DND-41 (cell line): Measurements from ENCODE around the gene MR1.
"Not testable (repeated sequence)": the region's sequence is repeated elsewhere in the genome, so short reads cannot be mapped to it uniquely, and the experiment has no call there.

Source experiments
- ATAC-seq: fragments of 200-7000 bp; cut with Tn5 transposase; 3 replicates; pipeline ENCODE4 v1.9.1; 2021; ENCODE audit warnings: low read depth; ENCODE audit not compliant: insufficient read depth
- DNase-seq: peaks from one replicate; pipeline ENCODE4 v3.0.0-alpha.2; 2020
- H2AFZ ChIP-seq: 2 replicates; pipeline ENCODE4 v1.6.0; 2012; ENCODE audit warnings: low read depth, low read length
- H3K27ac ChIP-seq: 2 replicates; pipeline ENCODE4 v1.5.1; 2012; ENCODE audit warnings: low read length, inconsistent platforms
- H3K27me3 ChIP-seq: fragments of 200-600 bp; sonication (generic); 2 replicates; pipeline ENCODE4 v1.6.0; 2012; ENCODE audit warnings: low read length, mild to moderate bottlenecking, inconsistent platforms; ENCODE audit not compliant: insufficient read depth, poor library complexity
- H3K36me3 ChIP-seq: 2 replicates; pipeline ENCODE4 v1.5.1; 2012; ENCODE audit warnings: low read length, inconsistent platforms; ENCODE audit not compliant: insufficient read depth
- H3K4me1 ChIP-seq: 2 replicates; pipeline ENCODE4 v1.5.1; 2012; ENCODE audit warnings: mild to moderate bottlenecking, low read length; ENCODE audit not compliant: insufficient read depth
- H3K4me2 ChIP-seq: 2 replicates; pipeline ENCODE4 v1.6.0; 2012; ENCODE audit warnings: mild to moderate bottlenecking, moderate library complexity, low read length, inconsistent platforms; ENCODE audit not compliant: insufficient read depth
- H3K4me3 ChIP-seq, 2 experiments: fragments of 200-600 bp in 1 of 2; shearing (Covaris generic) in 1 of 2; 2 replicates each; pipeline ENCODE4 v1.5.1; 2012 to 2016; ENCODE audit warnings: inconsistent platforms in 2 of 2, low read length in 2 of 2, mild to moderate bottlenecking in 2 of 2, low read depth in 1 of 2, moderate library complexity in 1 of 2
- H3K79me2 ChIP-seq: 2 replicates; pipeline ENCODE4 v1.6.0; 2012; ENCODE audit warnings: low read length, inconsistent platforms; ENCODE audit not compliant: insufficient read depth
- H3K9ac ChIP-seq: 2 replicates; pipeline ENCODE4 v1.6.0; 2012; ENCODE audit warnings: low read depth, mild to moderate bottlenecking, inconsistent platforms, low read length, moderate library complexity
- H3K9me3 ChIP-seq: 2 replicates; pipeline ENCODE4 v1.5.1; 2012; ENCODE audit warnings: low read length, moderate library complexity, mild to moderate bottlenecking, inconsistent platforms; ENCODE audit not compliant: insufficient read depth, severe bottlenecking
- H4K20me1 ChIP-seq: 2 replicates; pipeline ENCODE4 v1.6.0; 2012; ENCODE audit warnings: low read length; ENCODE audit not compliant: insufficient read depth
- EZH2 ChIP-seq: IDR thresholded peaks from 3 replicates; pipeline ENCODE4 v1.6.1; 2012; ENCODE audit warnings: borderline replicate concordance, low read depth, mild to moderate bottlenecking, moderate library complexity, low read length, inconsistent platforms; ENCODE audit not compliant: severe bottlenecking
- TF ChIP-seq, protein P1 (sequence below): IDR thresholded peaks from 2 replicates; pipeline ENCODE4 v1.5.1; 2012; ENCODE audit warnings: borderline replicate concordance, low read length, moderate library complexity, mild to moderate bottlenecking; ENCODE audit not compliant: poor library complexity, severe bottlenecking; ENCODE audit errors: extremely low read depth

The MR1 gene

DNA sequence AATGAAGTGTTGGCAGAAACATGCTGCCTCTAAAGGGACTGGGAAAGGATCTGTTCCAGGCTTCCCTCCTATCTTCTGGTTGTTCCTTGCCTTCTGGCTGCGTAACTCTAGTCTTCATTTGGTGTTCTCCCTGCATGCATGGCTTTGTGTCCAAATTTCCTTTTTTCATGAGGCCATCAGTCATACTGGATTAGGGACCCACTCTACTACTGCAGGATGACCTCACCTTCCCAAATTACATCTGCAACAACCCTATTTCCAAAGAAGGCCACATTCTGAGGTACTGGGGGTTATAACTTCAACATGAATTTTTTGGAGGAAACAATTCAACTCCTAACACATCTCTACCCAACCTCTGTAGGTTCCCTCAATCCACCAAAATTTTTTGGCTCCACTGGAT, 26.3 kb downstream of the MR1 start:
- ATAC-seq (no peak), DNase-seq (no peak)
- H4K20me1 ChIP-seq = no peaks in the 10 kb centered on the region
- no peaks in the 10 kb centered on the region for H3K27me3 ChIP-seq
- no peaks in the 10 kb centered on the region for H3K79me2 ChIP-seq
- H2AFZ ChIP-seq = no peak overlapping the region
- H3K4me3 ChIP-seq = no peak overlapping the region
- no peak overlapping the region for H3K9ac ChIP-seq
- H3K4me1 ChIP-seq = peaks cover 15% of the 10 kb centered on the region
- H3K9me3 ChIP-seq = peaks cover 4% of the 10 kb centered on the region
- H3K4me2 ChIP-seq = no peak overlapping the region
- TF ChIP-seq EZH2 = no peak
- TF ChIP-seq, protein P1, sequence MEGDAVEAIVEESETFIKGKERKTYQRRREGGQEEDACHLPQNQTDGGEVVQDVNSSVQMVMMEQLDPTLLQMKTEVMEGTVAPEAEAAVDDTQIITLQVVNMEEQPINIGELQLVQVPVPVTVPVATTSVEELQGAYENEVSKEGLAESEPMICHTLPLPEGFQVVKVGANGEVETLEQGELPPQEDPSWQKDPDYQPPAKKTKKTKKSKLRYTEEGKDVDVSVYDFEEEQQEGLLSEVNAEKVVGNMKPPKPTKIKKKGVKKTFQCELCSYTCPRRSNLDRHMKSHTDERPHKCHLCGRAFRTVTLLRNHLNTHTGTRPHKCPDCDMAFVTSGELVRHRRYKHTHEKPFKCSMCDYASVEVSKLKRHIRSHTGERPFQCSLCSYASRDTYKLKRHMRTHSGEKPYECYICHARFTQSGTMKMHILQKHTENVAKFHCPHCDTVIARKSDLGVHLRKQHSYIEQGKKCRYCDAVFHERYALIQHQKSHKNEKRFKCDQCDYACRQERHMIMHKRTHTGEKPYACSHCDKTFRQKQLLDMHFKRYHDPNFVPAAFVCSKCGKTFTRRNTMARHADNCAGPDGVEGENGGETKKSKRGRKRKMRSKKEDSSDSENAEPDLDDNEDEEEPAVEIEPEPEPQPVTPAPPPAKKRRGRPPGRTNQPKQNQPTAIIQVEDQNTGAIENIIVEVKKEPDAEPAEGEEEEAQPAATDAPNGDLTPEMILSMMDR = no peak
- H3K27ac ChIP-seq = no peak overlapping the region
- peaks cover 16% of the 10 kb centered on the region for H3K36me3 ChIP-seq

DNA sequence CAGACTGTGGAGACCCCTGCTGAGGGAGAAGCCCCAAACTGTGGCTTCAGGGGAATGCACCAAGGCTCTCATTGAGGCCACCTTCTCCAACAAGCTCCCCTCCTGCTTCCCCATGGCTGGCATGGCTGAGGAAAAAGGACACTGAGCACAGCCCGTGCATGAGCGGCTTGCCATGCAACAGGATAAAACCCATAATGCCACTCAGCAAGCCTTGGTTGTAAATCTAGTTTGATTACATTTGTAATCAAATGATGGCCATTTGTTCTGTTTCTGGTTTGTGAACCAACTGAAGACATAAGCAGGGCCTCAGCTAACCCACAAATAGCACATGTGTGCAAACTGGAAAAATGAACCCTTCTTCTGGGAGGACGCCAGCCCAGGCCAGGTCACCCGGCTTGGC, 27.2 kb downstream of the MR1 start:
- DNase-seq, H3K9me3 ChIP-seq, H3K79me2 ChIP-seq, H3K9ac ChIP-seq, ATAC-seq, H2AFZ ChIP-seq, H4K20me1 ChIP-seq, H3K27me3 ChIP-seq, H3K27ac ChIP-seq, H3K4me3 ChIP-seq, H3K4me2 ChIP-seq, H3K36me3 ChIP-seq: not testable (repeated sequence)
- H3K4me1 ChIP-seq = peaks cover 15% of the 10 kb centered on the region

DNA sequence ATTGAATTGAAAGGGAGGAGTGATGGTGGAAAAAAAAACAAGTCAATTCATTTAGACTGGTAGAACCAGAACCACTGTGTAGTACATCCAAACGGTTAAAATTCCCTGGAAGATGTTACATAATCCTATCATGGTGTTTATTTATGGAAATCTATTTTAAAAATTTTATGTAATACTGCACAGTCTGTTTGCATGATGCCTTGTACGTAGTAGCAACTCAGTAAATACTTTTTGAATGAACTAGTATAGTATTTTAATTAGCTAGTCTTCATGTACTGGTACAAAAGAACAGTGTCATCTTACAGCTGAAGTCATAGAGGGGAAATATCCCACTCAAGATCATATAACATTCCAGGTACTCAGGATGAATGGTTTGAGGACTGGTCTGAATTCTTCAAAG, 27.7 kb downstream of the MR1 start:
- no peak overlapping the region for H3K4me3 ChIP-seq
- H3K4me1 ChIP-seq = peaks cover 15% of the 10 kb centered on the region
- no peaks in the 10 kb centered on the region for H4K20me1 ChIP-seq
- peaks cover 4% of the 10 kb centered on the region for H3K9me3 ChIP-seq
- TF ChIP-seq, protein P1 = no peak
- TF ChIP-seq EZH2 = no peak
- H3K79me2 ChIP-seq = no peaks in the 10 kb centered on the region
- no peak overlapping the region for H3K27ac ChIP-seq
- H3K4me2 ChIP-seq = no peak overlapping the region
- peaks cover 6% of the 10 kb centered on the region for H3K36me3 ChIP-seq
- no peaks in the 10 kb centered on the region for H3K27me3 ChIP-seq
- H2AFZ ChIP-seq = no peak overlapping the region
- no peak for DNase-seq
- no peak overlapping the region for H3K9ac ChIP-seq
- no peak for ATAC-seq

DNA sequence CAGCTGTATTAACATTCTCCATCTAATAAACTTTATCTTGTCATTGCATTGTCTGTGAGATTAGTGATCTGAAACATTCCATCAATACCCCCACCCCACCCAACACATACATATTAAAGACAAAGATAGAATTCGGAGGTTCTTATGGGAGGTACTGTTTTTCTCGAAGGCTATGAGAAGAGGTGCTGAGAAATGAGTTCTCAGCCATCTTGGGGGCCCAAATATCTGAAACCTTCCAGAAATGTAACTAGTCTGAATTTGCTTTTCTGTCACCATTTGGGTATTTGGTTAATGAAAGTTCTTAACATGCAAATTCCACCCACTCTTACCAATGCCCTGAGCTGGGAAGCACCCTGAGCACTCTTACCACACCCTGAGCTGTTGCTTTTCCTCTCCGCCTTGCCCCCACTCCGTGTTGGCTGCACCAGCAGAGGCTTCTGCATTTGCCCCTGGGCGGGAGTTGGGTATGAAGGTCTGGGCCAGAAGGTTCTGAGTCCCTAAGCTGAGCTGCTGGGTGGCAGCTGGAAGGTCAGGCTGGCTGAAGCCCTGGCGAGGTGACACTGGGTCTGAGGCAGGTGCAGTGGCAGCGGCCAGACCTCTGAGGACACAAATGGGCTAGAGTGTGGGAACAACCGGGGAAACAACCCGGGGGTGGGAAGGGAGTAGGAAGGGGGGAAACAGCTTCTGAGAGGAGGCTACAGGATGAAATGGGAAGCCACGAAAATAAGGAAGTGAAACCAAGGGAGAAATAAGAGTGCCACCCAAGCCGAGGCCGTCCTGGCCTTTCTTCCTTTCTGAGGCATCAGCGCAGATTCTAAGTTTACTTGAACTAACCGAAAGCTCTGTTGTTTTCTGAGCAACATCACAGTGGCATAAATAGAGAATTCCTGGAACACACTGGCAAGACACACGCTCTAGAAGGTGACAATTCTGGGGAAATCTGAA, 28.4 kb downstream of the MR1 start:
- no peak; the same call in 2 of the 3 replicates for ATAC-seq
- H3K4me2 ChIP-seq = no peak overlapping the region
- H3K27ac ChIP-seq = no peak overlapping the region
- DNase-seq = no peak
- H3K27me3 ChIP-seq = no peaks in the 10 kb centered on the region
- H3K9me3 ChIP-seq = peaks cover 4% of the 10 kb centered on the region
- TF ChIP-seq EZH2 = no peak
- TF ChIP-seq, protein P1 = no peak
- H3K9ac ChIP-seq = no peak overlapping the region
- no peak overlapping the region for H2AFZ ChIP-seq
- no peaks in the 10 kb centered on the region for H4K20me1 ChIP-seq
- no peaks in the 10 kb centered on the region for H3K79me2 ChIP-seq
- H3K4me3 ChIP-seq = no peak overlapping the region
- peaks cover 15% of the 10 kb centered on the region for H3K4me1 ChIP-seq
- peaks cover 4% of the 10 kb centered on the region; the same call in 1 of the 2 replicates for H3K36me3 ChIP-seq
